Endothelial cell of umbilical vein (primary cell): ENCODE results near the gene TESMIN. TPM values are rescaled to one million over a fixed set of nuclear protein-coding genes. Genes with fewer than 3 reads are reported as not detected.
A peak's percentile ranks its signal among the peaks of the same experiment; 100 is the strongest.

Source experiments
- BruUV-seq: library from RNA; stranded (reverse); fragments of 400-500 nt; replicated peaks from 2 replicates; lab custom pipeline; 2021; lab: Mats Ljungman, UMichigan
- CTCF ChIA-PET: fragments of 300-600, 350-600 bp; sonication (Branson Sonifier 250); formaldehyde crosslinking; loops from one replicate; lab custom pipeline; 2021; ENCODE audit warnings: antibody characterized with exemption, inconsistent platforms; lab: Charles Lee
- POLR2A ChIA-PET: fragments of 300-600, 350-600 bp; sonication (Branson Sonifier 250); formaldehyde crosslinking; loops from one replicate; lab custom pipeline; 2021; ENCODE audit warnings: antibody characterized with exemption, inconsistent platforms; lab: Charles Lee
- DNase-seq: peaks from one replicate; pipeline ENCODE4 v3.0.0-alpha.2; 2011; ENCODE audit warnings: low read depth, low spot score
- FAIRE-seq: peaks from 2 replicates; lab custom pipeline; 2011; peaks lifted over from hg19 to GRCh38; lab: Jason Lieb, UNC
- H2AFZ ChIP-seq: 2 replicates; pipeline ENCODE4 v1.6.0; 2012; ENCODE audit warnings: low read depth, low read length, control low read depth, inconsistent platforms
- H3K27ac ChIP-seq: 2 replicates; pipeline ENCODE4 v1.5.1; 2011; ENCODE audit warnings: low read depth, mild to moderate bottlenecking, control low read depth, low read length, moderate library complexity; ENCODE audit not compliant: insufficient read depth
- H3K27me3 ChIP-seq, 2 experiments: 2 replicates each; pipeline versions ENCODE4 v1.6.0 to v1.6.1; 2011; ENCODE audit warnings: low read length in 2 of 2, mixed read lengths in 1 of 2; ENCODE audit not compliant: control insufficient read depth in 2 of 2, insufficient read depth in 2 of 2
- H3K36me3 ChIP-seq, 2 experiments: 2 replicates in 1 of 2; 3 replicates in 1 of 2; pipeline ENCODE4 v1.5.1; 2011; ENCODE audit warnings: low read length in 2 of 2, mild to moderate bottlenecking in 1 of 2, moderate library complexity in 1 of 2; ENCODE audit not compliant: control insufficient read depth in 2 of 2, insufficient read depth in 2 of 2; ENCODE audit errors: extremely low read depth in 1 of 2
- H3K4me1 ChIP-seq: 3 replicates; pipeline ENCODE4 v1.5.1; 2011; ENCODE audit warnings: mild to moderate bottlenecking, low read length; ENCODE audit not compliant: control insufficient read depth, insufficient read depth; ENCODE audit errors: extremely low read depth
- H3K4me2 ChIP-seq: 2 replicates; pipeline ENCODE4 v1.6.1; 2011; ENCODE audit warnings: low read length, control low read depth, mixed read lengths; ENCODE audit not compliant: insufficient read depth
- H3K4me3 ChIP-seq, 3 experiments: fragments of 200-600 bp in 1 of 3; sonication (generic), shearing (Covaris generic) in 1 of 3; replicated peaks in 1 of 3; 2 replicates each; pipeline ENCODE4 v1.5.1; 2011 to 2016; ENCODE audit warnings: control low read depth in 3 of 3, low read length in 3 of 3, mild to moderate bottlenecking in 2 of 3, inconsistent platforms in 1 of 3, low read depth in 1 of 3, moderate library complexity in 1 of 3; ENCODE audit not compliant: insufficient read depth in 1 of 3
- H3K79me2 ChIP-seq: 2 replicates; pipeline ENCODE4 v1.6.0; 2012; ENCODE audit warnings: low read length, inconsistent platforms; ENCODE audit not compliant: control insufficient read depth, insufficient read depth
- H3K9ac ChIP-seq: replicated peaks from 2 replicates; pipeline ENCODE3; 2011; ENCODE audit warnings: low read length, control low read depth; ENCODE audit not compliant: insufficient read depth; ENCODE audit errors: extremely low read depth
- H3K9me1 ChIP-seq: replicated peaks from 3 replicates; pipeline ENCODE4 v1.6.0; 2011; ENCODE audit warnings: mild to moderate bottlenecking, low read length; ENCODE audit not compliant: control insufficient read depth, insufficient read depth; ENCODE audit errors: extremely low read depth
- H3K9me3 ChIP-seq: replicated peaks from 2 replicates; pipeline ENCODE4 v1.5.1; 2012; ENCODE audit warnings: low read length, inconsistent platforms; ENCODE audit not compliant: control insufficient read depth, insufficient read depth
- H4K20me1 ChIP-seq: replicated peaks from 2 replicates; pipeline ENCODE3; 2011; ENCODE audit warnings: mild to moderate bottlenecking, low read length; ENCODE audit not compliant: control insufficient read depth, insufficient read depth; ENCODE audit errors: extremely low read depth
- EZH2 ChIP-seq: IDR thresholded peaks from 2 replicates; pipeline ENCODE4 v1.6.1; 2012; ENCODE audit warnings: borderline replicate concordance, low read depth, mild to moderate bottlenecking, moderate library complexity, low read length, inconsistent platforms; ENCODE audit not compliant: severe bottlenecking
- FOS ChIP-seq: IDR thresholded peaks from 2 replicates; pipeline ENCODE4 v1.6.1; 2011; ENCODE audit warnings: mild to moderate bottlenecking, low read length, moderate library complexity, borderline replicate concordance; ENCODE audit not compliant: insufficient read depth
- JUN ChIP-seq: IDR thresholded peaks from 2 replicates; pipeline ENCODE4 v1.6.1; 2011; ENCODE audit warnings: borderline replicate concordance, low read depth; ENCODE audit not compliant: insufficient read length, insufficient read depth
- POLR2A ChIP-seq: IDR thresholded peaks from 2 replicates; pipeline ENCODE4 v1.6.1; 2012; ENCODE audit warnings: low read depth, mild to moderate bottlenecking, control low read depth, low read length
- POLR2AphosphoS5 ChIP-seq: IDR thresholded peaks from 2 replicates; pipeline ENCODE4 v1.6.1; 2012; ENCODE audit warnings: low read depth, mild to moderate bottlenecking, control low read depth, low read length, moderate library complexity; ENCODE audit not compliant: insufficient read depth
- dilution Hi-C: fragments of 300-500 bp; cut with MboI; formaldehyde crosslinking; loops from one replicate; pipeline ENCODE4 v1.15.0; 2019; ENCODE audit warnings: low sequenced_read_pairs; ENCODE audit not compliant: extremely low pct_ligation_motif_present
- intact Hi-C: fragments of 100-400 bp; cut with micrococcal nuclease; formaldehyde crosslinking; loops from one replicate; pipeline ENCODE4 v1.10.0; 2022
- polyA plus RNA-seq, 4 experiments: library from polyadenylated mRNA; depleted of rRNA in 3 of 4; stranded (reverse) in 3 of 4; unstranded in 1 of 4; fragments of >200 nt; gene quantifications; 2 replicates each; pipeline versions ENCODE4 v1.2.1 to v1.2.3, GENCODE V29; 2011 to 2012; ENCODE audit warnings: missing spikeins in 1 of 4
- total RNA-seq: library from RNA; stranded (reverse); gene quantifications from 2 replicates; pipeline ENCODE4 v1.2.3, GENCODE V29; 2021
- TF ChIP-seq, protein P1 (sequence below): IDR thresholded peaks from 2 replicates; pipeline ENCODE4 v1.6.1; 2011; ENCODE audit not compliant: insufficient read depth, insufficient read length

TESMIN gene
- total and polyA plus RNA-seq, 2 donors (not counting 3 experiments of a cell fraction or from before 2014, with no cell fraction given), result 1.7 to 6.1 TPM

DNA sequence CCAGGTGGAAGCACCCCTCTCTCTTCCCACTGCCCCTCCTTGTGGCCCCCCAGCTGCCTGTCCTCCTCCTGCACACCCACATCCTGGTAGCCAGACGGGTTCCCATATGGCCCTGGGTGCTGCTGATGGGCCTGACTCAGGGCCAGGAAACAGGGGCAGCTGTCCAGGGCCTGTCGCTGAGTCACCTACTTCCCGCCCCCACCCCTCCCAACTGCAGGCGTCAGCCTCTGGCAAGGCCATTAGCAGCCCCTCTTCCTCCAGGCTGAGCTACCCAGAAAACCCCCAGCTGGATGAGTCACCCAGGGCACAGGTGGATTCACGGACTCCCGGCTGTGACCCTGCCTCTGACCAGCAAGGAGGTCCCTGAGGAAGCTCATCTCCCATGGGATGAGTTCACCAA is 73.9 kb downstream of the TESMIN start:
- peak; percentile 88 for FAIRE-seq

DNA sequence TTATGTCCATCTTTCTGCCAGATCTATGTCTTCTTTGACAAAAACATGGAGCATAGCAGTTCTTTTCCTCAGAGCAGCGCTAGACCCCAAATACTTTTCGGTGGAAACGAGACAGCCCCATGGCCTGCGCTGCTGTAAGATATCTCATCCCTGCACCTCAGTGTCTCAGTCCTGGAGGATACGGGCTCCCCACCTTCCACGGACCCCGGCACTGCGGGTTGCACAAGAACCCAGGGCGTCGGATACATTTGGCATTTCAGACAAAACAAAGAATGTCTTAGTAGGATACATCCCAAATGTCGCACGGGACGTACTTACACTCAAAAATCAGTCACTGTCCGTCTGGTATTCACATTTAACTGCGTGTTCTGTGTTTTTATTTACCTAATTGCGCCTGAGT is 76.9 kb downstream of the TESMIN start:
- DNase-seq (no peak), FAIRE-seq (no peak)
- dilution Hi-C loops (no loop called here), intact Hi-C loops (no loop called here)
- Histone ChIP-seq H3K4me3 (no peak overlapping the region), H3K9me3 (no peaks in the 10 kb centered on the region), H3K36me3 (no peaks in the 10 kb centered on the region), H3K9ac (no peak overlapping the region), H3K79me2 (no peaks in the 10 kb centered on the region), H3K4me2 (no peak overlapping the region), H3K4me1 (peaks cover 7% of the 10 kb centered on the region), H2AFZ (no peak overlapping the region), H3K27ac (no peak overlapping the region), H3K9me1 (no peaks in the 10 kb centered on the region), H3K27me3 (no peaks in the 10 kb centered on the region), H4K20me1 (no peaks in the 10 kb centered on the region)
- BruUV-seq, result no TSS peak
- TF ChIP-seq FOS, result no peak
- POLR2A ChIA-PET, result no interaction called here
- CTCF ChIA-PET, result no interaction called here

More for the DNA sequence above, 73.9 kb downstream of the TESMIN start:
- Histone ChIP-seq H3K9me1 (no peaks in the 10 kb centered on the region), H3K4me1 (peaks cover 7% of the 10 kb centered on the region), H3K27ac (no peak overlapping the region), H2AFZ (no peak overlapping the region), H3K79me2 (no peaks in the 10 kb centered on the region), H3K4me2 (no peak overlapping the region), H3K36me3 (no peaks in the 10 kb centered on the region), H3K4me3 (no peak overlapping the region), H3K9me3 (no peaks in the 10 kb centered on the region), H3K9ac (no peak overlapping the region), H4K20me1 (no peaks in the 10 kb centered on the region), H3K27me3 (no peaks in the 10 kb centered on the region)
- intact Hi-C loops, result loop anchor here (1.0 kb wide), 1 partner anchor 74 kb away; the partner anchor contains the start of gene TESMIN
- CTCF ChIA-PET, result interaction anchor here (0.7 to 1.6 kb wide), 4 partner anchors 13 to 1288 kb away, joined by 3 to 5 read pairs (median 4); no protein-coding TSS in a partner anchor
- POLR2A ChIA-PET, result interaction anchor here (0.6 to 0.7 kb wide), 3 partner anchors 32 to 72 kb away, joined by 4 to 6 read pairs (median 6); no protein-coding TSS in a partner anchor
- TF ChIP-seq EZH2, result no peak
- peak; percentile 74 for TF ChIP-seq POLR2AphosphoS5
- TF ChIP-seq, protein P1, sequence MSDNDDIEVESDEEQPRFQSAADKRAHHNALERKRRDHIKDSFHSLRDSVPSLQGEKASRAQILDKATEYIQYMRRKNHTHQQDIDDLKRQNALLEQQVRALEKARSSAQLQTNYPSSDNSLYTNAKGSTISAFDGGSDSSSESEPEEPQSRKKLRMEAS, result no peak
- TF ChIP-seq POLR2A, result no peak
- TF ChIP-seq JUN, result peak; percentile 50
- peak; percentile 99 for TF ChIP-seq FOS
- no TSS peak for BruUV-seq
- dilution Hi-C loops, result no loop called here
- peak; percentile 87 for DNase-seq
